HG02571 (cell line): ENCODE data around the gene SLC2A11.
"Not testable (repeated sequence)": the region's sequence is repeated elsewhere in the genome, so short reads cannot be mapped to it uniquely, and the experiment has no call there.

Experiments used
- ATAC-seq: cut with Tn5 transposase; IDR thresholded peaks from one replicate; pipeline ENCODE4 v1.9.1; 2021; ENCODE audit warnings: mild to moderate bottlenecking, moderate library complexity; ENCODE audit not compliant: unreplicated experiment

Gene SLC2A11

GRCh38 chr22:23903328-23903971 lies 45.8 kb downstream of the SLC2A11 start:
- no peak for ATAC-seq

- no peak for ATAC-seq
Observed at GRCh38 chr22:23904573-23905254, 47.0 kb downstream of the SLC2A11 start.

- no peak for ATAC-seq
Observed at GRCh38 chr22:23906641-23907040, 49.0 kb downstream of the SLC2A11 start.

- ATAC-seq: not testable (repeated sequence)
Observed at GRCh38 chr22:23907423-23907822, 49.7 kb downstream of the SLC2A11 start.

GRCh38 chr22:23908587-23909205 lies 51.0 kb downstream of the SLC2A11 start:
- ATAC-seq: no peak

GRCh38 chr22:23909296-23909898 lies 51.7 kb downstream of the SLC2A11 start:
- ATAC-seq: no peak

GRCh38 chr22:23910496-23911190 lies 53.0 kb downstream of the SLC2A11 start:
- no peak for ATAC-seq

GRCh38 chr22:23911318-23911980 lies 53.8 kb downstream of the SLC2A11 start:
- no peak for ATAC-seq

- ATAC-seq: no peak
Observed at GRCh38 chr22:23912293-23912903, 54.7 kb downstream of the SLC2A11 start.

GRCh38 chr22:23913306-23913660 lies 55.6 kb downstream of the SLC2A11 start:
- ATAC-seq: no peak

- peak; percentile 88 for ATAC-seq
Observed at GRCh38 chr22:23913661-23914353, 56.1 kb downstream of the SLC2A11 start.

- no peak for ATAC-seq
Observed at GRCh38 chr22:23915290-23915689, 57.6 kb downstream of the SLC2A11 start.

- not testable (repeated sequence) for ATAC-seq
Observed at GRCh38 chr22:23920267-23920611, 62.6 kb downstream of the SLC2A11 start.

- not testable (repeated sequence) for ATAC-seq
Observed at GRCh38 chr22:23921586-23922201, 64.0 kb downstream of the SLC2A11 start.

GRCh38 chr22:23922921-23923320 lies 65.2 kb downstream of the SLC2A11 start:
- no peak for ATAC-seq

- no peak for ATAC-seq
Observed at GRCh38 chr22:23925020-23925606, 67.4 kb downstream of the SLC2A11 start.

GRCh38 chr22:23926561-23926960 lies 68.9 kb downstream of the SLC2A11 start:
- no peak for ATAC-seq
